Heart left ventricle (tissue), 13 donors: Measurements from ENCODE around the gene INSYN1.

Source experiments
- POLR2A ChIP-seq, 2 donors: fragments of 450-650 bp; IDR thresholded peaks; one replicate each; pipeline ENCODE4 v1.6.1; 2017; ENCODE audit warnings: antibody characterized with exemption in 2 of 2, mild to moderate bottlenecking in 2 of 2, moderate library complexity in 2 of 2
- TF ChIP-seq, protein P1 (sequence below), 12 donors: fragments of 200-600 bp; sonication (generic) in 4 of 12; IDR thresholded peaks; one replicate each; pipeline versions ENCODE4 v1.5.0 to v1.8.0; 2018 to 2022; ENCODE audit warnings: antibody characterized with exemption in 12 of 12, mild to moderate bottlenecking in 5 of 12
- donor health status: ischemic (EF 13 %, LVEDD 7.1; RV severe dilation, severe dysfunction).
- donor health status: DM: no; HTN: yes; CAD: no.
- donor health status: DM: no; HTN: no; CAD: no.
- donor health status: ischemic (EF 25% LVEDD 6.9; RV normal size, moderate dysfunction).
- donor health status: ischemic (EF 25% LVEDD 5.7; RV mildly dilated, moderate dysfunction).
- donor health status: ischemic (EF 35%, LVEDD 5.7; RV mildly dilated, moderate dysfunction).
- donor health status: nonischemic (EF 11% LVEDD 7.7; RV severe dilation, severe dysfunction).
- donor health status: DM: yes; HTN: yes; CAD: no.
- donor health status: PGD.
- donor health status: ischemic (EF 29% LVEDD 5.4; RV normal size, mild dysfunction).
- donor health status: nonischemic (EF 23%, LVEDD 6.1; RV moderate dilation, normal function).

DNA sequence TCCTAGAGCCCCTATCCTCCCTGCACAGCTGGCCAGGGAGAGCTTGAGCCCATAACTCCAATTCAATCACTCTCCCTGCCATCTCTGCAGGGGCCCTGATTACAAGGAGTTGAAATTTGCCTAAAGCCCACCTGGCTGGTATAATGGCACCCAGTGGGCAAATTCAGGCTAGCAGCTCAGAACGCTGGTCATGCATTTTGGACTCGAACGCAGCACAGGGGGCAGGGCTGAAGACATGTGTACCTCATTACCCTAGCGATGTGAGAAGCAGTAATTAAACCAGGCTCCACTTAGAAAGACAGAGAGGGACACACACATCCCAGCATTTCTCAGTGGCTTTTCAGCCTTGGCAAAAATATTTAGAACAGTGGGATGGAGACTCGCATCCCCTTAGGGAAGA lies 3.2 kb downstream of the INSYN1 start:
- TF ChIP-seq, protein P1, sequence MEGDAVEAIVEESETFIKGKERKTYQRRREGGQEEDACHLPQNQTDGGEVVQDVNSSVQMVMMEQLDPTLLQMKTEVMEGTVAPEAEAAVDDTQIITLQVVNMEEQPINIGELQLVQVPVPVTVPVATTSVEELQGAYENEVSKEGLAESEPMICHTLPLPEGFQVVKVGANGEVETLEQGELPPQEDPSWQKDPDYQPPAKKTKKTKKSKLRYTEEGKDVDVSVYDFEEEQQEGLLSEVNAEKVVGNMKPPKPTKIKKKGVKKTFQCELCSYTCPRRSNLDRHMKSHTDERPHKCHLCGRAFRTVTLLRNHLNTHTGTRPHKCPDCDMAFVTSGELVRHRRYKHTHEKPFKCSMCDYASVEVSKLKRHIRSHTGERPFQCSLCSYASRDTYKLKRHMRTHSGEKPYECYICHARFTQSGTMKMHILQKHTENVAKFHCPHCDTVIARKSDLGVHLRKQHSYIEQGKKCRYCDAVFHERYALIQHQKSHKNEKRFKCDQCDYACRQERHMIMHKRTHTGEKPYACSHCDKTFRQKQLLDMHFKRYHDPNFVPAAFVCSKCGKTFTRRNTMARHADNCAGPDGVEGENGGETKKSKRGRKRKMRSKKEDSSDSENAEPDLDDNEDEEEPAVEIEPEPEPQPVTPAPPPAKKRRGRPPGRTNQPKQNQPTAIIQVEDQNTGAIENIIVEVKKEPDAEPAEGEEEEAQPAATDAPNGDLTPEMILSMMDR (IDR thresholded peaks at IDR 0.05) = no peak
- no peak for TF ChIP-seq POLR2A (IDR thresholded peaks at IDR 0.05)
